Activated CD8-positive, alpha-beta memory T cell treated with anti-CD3 and anti-CD28 coated beads for 48 hours (primary cell): ENCODE data around the gene TLK2.
"Not testable (repeated sequence)": the region's sequence is repeated elsewhere in the genome, so short reads cannot be mapped to it uniquely, and the experiment has no call there.

Source experiments
- DNase-seq, 3 experiments: peaks; one replicate each; pipeline ENCODE4 v3.0.0-alpha.2; 2020; ENCODE audit warnings: low read depth in 2 of 3, low spot score in 2 of 3

TLK2 gene

DNA sequence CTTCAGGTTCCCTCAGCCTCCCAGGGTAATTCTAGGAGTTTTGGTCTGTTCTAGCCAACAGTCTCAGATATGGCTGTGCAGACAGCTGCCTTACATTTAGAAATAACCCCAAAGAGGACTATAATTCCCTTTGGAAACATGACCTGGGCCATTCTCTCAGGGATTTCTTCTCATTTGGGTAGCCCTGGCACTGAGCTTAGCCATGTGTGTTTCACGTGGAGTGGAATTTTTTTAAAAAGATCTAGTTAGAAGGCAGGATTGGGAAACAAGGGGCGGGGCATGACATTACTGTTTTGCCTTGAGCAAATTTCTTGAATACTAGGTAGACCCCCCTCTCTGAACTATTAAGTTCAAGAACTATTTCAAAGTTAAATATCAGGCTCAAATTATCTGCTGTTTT, 119.3 kb downstream of the TLK2 start:
- no peak for DNase-seq

DNA sequence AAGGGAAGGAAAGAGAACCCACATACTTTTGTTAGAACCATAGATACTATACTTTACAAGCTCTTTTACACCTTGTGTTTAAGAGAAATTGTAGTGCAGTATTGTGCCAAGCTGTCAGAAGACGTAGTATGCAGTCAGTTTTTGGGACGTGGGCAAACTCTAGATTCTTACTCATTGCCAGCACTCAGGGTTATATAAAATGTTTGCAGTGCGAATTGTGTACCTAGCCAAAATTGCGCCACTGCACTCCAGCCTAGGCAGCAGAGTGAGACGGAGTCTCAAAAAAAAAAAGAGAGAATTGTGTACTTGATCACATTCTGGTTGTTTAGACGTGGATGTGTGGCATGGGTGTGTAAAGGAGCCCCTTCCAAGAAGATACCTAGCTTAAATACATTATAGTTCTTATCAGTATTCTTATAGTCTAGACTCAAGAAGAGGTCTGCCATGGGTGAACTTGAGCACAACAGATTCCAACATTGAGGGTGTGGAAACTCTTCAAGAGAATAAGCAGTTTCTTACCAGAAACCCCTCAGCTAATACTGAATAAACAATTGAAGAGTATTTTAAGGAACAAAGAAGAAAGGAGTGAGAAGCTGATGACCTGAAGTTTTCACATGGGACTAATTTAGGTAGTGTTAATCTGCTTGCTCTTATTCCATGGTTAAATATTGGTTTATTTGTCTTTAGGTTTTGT, 121.5 kb downstream of the TLK2 start:
- no peak for DNase-seq

DNA sequence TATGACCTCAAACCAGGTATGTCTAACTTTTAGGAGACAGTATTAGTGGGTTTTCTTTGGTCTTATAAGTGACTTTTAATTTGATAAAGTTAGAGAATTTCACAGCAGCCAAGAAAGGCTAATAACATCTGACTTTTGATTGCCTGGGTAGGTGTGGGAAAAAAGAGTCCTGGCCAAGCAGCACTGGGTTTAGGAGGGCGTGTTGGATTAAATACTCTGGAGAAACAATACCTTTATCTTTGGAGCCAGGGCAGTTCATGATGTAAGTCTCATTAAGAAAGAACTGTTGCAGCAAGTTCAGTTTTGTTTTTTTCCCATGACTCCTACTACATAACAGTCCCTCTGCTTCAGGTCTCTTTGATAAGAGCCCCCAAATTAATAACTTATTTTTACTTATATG, 122.2 kb downstream of the TLK2 start:
- no peak for DNase-seq

DNA sequence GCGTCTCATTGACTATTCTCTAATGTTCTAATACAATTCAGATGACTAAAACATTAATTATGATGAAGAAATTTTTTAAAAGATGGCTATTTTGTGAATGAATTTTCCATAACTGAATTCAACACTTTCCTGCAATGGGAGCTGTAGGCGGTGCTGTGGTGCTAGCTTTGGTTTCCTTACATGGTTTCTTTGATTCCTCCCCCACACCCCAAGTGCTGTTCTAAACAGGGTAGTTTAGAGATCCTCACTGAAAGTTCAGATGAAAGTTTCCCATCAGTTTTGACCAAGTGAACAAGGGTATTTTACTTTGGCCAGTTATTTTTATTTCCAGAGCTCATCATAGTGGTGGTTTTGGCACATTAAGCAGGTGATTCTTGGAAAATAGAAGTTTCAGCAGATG, 122.8 kb downstream of the TLK2 start:
- no peak for DNase-seq

DNA sequence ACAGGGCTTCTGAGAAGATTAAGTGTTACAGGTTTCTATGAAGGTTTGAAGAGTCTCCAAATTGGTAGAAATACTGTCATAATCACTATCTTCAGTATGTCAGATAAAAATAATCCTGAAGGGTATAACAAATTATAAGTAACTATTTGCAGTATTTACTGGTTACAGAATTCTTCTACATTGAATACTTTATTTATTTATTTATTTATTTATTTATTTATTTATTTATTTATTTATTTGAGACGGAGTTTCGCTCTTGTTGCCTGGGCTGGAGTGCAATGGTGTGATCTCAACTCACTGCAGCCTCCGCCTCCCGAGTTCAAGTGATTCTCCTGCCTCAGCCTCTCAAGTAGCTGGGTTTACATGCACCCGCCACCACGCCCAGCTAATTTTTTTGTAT, 125.2 kb downstream of the TLK2 start:
- DNase-seq, result not testable (repeated sequence)

DNA sequence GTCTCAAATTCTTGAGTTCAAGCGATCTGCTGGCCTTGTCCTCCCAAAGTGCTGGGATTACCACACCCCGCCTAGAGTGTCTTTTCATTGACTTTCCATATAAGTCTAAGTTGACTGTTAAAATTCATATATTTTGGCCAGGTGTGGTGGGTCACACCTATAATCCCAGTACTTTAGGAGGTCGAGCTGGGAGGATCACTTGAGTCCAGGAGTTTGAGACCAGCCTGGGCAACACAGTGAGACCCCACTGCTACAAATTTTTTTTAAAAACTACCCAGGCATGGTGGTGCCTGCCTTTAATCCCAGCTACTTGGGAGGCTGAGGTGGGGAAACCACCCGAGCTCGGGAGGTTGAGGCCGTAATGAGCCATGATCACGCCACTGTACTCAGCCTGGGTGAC, 127.0 kb downstream of the TLK2 start:
- DNase-seq, result no peak

DNA sequence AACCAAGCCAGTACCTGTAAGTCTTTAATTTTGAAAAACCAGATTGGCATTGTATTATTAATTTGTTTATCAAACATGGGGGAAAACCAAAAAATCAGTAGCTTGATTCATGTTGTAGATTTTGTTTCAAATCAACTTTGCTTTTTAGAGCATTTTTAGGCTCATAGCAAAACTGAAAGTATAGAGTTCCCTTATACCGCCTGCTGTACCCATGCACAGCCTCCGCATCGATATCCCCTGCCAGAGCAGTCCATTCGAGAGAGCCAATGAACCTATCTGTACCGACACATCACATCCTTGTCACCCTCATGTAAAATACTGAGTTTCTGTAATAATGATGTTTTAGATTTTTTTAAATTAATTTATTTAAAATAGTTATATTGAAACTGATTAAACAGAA, 132.7 kb downstream of the TLK2 start:
- no peak for DNase-seq

DNA sequence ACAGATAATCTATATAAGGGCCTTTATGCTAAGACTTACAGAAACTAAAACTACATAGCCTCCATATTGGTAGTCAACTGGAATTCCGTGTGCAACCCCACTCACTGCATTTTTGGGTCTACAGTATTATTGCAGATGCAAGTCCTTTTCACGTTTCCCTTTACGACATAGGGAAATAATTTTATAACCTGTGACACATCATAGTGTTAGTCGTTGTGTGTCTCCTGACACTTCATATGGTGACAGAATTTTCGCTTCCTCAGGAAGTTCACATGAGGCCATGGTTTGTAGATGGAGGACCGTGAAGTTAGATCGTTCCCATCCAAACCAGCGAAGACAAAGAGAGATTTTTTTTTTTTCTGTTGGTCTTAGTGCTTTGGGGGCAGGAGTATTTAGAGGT, 133.1 kb downstream of the TLK2 start:
- DNase-seq, result no peak

DNA sequence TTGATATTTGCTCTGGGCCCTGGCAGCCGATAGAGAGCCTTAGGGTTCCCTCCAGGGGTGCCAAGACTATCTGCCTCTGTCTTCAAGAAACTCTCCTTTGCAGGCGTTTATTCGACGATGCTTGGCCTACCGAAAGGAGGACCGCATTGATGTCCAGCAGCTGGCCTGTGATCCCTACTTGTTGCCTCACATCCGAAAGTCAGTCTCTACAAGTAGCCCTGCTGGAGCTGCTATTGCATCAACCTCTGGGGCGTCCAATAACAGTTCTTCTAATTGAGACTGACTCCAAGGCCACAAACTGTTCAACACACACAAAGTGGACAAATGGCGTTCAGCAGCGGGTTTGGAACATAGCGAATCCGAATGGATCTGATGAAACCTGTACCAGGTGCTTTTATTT, 133.7 kb downstream of the TLK2 start:
- not testable (repeated sequence) for DNase-seq

DNA sequence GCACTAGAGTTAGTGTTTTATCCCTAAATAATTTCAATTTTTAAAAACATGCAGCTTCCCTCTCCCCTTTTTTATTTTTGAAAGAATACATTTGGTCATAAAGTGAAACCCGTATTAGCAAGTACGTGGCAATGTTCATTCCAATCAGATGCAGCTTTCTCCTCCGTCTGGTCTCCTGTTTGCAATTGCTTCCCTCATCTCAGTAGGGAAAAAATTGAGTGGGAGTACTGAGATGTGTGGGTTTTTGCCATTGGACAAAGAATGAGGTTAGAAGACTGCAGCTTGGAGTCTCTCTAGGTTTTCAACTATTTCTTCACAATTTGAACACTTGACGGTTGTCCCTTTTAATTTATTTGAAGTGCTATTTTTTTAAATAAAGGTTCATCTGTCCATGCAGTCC, 134.5 kb downstream of the TLK2 start:
- DNase-seq, result not testable (repeated sequence)

DNA sequence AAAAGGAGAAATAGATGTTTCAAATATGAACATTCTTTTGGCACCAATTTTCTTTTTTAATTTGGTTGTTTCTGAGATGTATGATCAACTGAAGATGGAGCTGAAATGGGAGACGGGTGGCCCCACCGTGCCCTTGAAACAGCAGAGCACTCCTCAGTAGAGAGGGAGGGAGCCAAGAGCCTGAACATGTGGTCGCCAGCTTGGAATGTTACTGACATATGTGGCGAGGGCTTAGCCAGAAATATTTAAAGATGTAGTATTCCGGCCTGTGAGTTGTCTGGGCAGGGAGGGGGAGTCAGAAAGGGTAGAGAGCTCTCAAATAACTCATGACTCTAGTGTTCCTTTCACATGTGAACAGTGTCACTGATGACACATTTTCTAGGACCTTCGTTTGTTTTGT, 135.5 kb downstream of the TLK2 start:
- DNase-seq, result no peak

DNA sequence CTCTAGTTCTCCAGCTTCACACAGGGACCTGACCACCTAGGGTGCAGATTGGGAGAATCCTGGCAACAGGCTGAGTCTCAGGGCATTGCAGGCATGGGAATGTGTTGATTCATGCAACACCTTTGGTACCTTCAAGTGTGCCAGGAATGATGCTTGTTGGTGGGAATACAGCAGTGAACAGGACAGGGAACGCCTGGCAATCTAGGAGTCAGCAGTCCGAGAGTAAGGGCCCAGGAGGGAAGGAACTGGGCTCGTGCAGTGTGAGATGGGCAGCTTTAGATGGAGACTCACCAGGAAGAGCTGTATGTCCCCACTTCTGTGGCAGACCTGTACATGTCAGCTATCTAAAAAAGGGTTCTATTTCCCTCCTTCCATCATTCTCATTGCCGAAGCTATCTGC, 136.9 kb downstream of the TLK2 start:
- DNase-seq, result no peak

DNA sequence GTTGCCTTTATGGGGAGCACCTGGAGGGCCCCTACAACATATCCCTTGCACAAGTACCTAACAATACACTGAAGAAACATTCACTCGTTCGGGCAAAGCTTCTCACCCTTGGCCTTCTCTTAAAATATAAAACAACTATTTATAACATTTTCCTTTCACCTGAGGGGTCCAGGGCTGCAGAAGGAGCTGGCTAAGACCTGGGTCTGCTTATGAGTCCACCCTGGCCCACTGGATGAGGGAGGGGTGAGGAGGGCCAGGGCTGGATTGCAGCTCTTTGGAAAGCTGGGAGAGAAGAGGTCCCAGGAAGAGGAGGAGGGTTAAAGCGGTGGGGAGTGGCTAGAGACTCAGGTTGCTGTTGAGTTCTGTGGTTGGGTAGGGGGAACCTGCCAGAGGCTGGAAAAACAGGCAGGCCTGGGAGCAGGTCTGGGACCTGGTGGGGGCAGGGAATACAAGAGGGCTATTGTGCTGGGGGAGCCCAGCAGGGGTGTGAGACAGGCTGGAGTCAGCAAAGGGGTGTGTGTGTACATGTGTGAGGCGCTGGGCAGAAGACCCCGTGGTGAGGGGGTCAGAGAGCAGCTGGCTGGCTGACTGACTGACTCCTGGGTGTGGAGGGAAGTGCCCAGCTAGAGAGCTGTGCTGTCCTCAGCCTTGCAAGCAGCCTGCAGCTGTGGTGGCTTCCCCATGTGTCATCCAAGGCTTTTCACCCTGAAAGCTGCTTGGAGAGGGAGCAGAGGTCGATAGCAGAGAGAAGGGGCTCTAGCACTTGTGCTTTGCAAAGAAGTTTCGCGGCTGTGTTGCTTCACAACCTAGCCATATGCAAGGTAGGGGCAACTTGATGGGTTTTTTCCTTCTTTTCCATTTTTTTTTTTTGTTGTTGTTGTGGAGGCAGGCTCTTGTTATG, 138.6 kb downstream of the TLK2 start:
- DNase-seq, result no peak

DNA sequence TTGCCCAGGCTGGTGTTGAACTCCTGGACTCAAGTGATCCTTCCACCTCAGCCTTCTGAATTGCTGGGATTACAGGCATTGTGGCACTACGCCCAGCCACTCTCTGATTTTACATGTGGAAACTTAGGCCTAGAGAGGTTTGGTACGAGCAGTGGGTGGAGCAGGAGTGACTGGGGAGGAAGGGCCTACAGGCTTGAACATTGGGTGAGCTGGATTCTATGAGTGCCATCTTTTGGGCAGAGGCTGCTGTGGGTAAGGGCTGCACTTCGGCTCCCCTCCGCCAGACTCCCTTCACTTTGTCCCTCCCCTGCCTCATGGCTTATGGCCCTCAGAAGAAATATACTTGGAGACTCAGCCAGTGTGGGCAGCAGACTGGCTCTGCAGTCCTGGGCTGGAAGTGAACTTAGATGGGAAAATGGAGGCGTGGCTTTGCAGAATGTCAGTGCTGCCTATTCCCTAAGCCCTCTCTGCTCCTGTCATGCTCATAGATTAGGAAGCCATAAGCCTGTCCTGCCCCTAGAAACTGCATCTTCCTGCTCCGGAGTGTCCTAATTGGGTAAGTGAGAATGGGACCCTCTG, 139.4 kb downstream of the TLK2 start:
- no peak for DNase-seq

DNA sequence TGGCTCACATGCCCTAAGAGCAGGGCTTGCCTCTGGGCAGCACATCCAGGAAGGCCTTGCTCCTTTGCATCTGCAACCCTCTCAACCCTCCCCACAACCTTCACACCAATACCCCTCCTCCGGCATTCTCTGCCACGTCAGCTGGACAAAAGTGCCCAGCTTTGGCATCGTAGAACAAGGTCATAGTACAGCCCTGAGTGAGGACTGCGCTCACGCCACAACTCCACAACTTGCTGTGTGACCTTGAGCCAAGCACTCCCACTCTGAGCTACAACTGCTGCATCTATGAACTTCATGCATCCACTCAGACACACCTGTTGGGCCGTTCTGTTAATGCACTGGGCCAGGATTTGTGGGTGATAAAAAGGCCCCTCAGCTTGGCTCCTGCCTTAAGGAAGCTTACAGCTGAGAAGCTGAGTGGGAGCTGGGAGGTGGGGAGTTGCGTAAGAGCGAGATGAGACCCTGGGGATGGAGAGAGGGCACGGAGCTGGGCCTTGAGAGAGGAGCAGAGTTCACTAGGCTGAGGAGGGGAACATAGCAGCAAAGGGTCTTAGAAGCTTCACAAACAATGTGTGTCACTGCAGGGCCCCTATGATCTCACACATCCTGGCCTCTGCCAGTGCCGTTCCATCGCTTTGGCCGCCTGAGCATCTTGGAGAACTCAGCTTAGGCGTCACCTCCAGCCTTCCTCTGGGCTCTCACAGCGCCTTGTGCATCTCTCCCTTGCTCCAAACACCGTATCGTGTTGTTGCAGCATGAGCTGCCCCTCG, 140.2 kb downstream of the TLK2 start:
- DNase-seq, result no peak

DNA sequence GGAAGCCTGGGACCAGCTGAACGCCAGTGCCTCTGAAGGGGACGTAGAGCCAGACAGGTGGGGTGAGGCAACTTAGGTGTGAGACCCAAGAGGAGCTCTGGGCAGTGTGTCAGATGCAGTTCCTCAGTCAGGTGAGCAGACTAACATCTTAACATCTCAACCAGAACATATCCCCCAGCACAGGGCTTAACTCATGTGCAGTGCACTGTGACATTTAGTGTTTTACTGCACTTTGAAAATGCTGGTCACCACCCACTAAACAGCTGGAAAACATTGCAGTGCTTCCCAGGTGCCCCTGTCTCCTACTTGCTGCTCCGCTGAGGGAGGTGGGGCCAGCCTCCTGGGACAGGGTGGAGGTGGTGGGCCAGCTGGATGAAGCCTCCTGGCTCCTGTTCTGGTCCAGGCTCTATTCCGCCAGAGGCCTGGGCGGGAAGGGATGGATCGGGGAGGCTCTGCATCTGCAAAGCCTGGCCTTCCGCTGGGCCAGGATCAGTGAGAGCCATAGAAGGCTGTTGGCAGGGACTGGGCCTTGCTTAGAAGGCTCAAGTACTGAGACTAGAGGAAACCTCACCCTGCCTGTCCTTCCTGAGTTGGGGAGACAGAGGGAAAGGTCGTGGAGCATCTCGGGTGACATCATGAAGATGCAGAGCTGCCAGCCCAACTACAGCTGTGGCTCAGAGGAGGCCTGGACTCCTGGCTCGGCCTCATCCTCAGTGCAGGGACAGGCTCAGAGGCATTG, 141.0 kb downstream of the TLK2 start:
- DNase-seq, result no peak

DNA sequence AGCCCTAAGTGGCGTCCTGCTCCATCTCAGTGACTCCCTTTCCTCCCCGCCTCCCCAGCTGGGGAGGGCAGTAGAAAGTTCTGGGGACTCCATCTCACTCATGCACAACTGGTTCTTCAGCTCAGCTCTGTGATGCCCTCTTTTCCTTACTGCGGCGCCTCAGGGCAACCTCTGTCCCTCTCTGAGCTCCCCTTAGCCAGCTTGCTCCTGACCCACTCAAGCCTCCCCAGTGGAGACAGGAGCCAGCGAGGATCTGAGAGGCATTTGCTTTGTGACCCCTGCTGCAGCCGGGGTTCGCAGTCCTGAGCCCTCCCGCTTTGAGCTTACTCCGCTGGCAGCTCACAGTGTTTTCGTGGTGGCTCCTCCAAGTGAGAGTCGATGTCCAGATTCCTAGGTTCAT, 142.6 kb downstream of the TLK2 start:
- no peak for DNase-seq

DNA sequence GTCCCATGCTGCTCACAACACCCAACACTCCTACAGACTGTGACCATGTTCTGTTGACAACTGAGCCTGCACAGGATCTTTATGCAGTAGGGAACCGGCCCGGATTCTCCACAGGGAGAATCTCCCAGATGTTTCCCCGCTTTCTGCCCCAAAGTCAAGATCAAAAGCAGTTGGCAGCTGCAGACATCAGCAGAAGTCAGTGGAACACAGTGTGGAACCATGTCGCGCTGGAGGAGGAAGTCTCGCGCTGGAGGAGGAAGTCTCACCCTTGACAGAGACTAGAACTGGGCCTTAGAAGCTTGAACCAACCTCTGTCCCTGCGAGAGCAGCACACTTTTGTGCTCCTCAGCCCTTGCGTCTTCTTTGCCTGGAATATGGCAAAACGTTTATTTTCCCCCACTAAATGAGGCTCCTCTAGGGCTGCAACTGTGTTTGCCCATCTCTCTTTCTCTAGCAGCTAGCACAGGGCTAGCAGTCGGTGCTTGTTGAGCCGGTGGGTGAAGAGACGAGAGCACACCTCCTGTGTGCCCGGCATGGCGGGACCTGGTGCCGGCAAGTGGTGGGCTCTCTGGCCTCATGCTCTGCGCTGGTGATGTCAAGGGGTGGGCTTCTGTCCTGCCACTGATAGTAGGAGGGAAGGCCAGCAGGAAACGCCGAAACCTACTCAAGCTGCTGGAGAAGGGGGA, 146.7 kb downstream of the TLK2 start:
- DNase-seq, result no peak

DNA sequence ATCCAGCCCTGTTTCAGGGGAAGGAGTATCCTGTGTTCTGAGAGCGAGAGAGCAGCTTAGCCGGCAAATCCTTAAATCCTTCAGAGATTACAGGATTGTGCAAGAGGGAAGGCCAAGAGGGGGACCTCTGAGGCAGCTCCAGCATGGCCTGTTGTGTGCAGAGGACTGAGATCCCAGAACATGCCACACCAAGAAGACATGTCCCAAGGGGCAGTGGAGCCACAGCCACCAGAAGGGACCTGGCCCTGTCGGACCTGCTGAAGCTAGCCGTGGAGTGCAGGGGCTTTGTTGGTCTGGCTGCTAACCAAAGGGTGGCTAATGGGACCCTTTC, 147.2 kb downstream of the TLK2 start:
- DNase-seq, result no peak

DNA sequence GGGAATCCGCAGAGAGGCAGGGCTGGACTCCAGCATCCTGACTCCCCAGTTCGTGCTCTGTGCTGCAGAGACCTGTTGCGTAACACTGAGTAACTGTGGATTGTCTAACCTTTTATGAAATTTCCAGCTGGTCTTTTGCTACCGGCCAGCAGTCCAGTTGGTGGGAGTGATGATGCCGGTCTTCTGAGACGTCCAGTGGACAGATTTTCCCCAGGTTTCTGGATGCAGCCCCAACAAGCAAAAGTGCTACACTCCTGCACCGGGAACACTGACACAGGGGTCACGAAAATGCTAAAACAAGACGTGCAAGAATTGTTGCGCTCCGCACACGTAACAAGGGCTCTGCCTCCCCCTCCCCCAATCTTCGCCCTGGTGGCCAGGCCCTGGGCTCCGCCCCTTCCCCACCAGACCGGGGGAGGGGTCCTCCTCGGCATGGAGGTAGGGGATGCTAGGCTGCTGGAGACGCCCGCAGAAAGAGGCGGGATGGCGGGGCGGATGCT, 148.1 kb downstream of the TLK2 start:
- DNase-seq, result no peak
